Uterus (tissue), 2 donors: ENCODE data around the gene TWIST2.

Source experiments
- POLR2A ChIP-seq, 2 donors: fragments of 450-650 bp; IDR thresholded peaks; one replicate each; pipeline ENCODE4 v1.6.1; 2016; ENCODE audit warnings: antibody characterized with exemption in 2 of 2, mild to moderate bottlenecking in 1 of 2, moderate library complexity in 1 of 2
- TF ChIP-seq, protein P1 (sequence below), 4 experiments: fragments of 200-600 bp in 2 of 4; fragments of 450-650 bp in 2 of 4; sonication (generic) in 2 of 4; IDR thresholded peaks; one replicate each; pipeline ENCODE4 v1.5.1; 2016 to 2019; ENCODE audit warnings: antibody characterized with exemption in 4 of 4, mild to moderate bottlenecking in 2 of 4, moderate library complexity in 1 of 4

DNA sequence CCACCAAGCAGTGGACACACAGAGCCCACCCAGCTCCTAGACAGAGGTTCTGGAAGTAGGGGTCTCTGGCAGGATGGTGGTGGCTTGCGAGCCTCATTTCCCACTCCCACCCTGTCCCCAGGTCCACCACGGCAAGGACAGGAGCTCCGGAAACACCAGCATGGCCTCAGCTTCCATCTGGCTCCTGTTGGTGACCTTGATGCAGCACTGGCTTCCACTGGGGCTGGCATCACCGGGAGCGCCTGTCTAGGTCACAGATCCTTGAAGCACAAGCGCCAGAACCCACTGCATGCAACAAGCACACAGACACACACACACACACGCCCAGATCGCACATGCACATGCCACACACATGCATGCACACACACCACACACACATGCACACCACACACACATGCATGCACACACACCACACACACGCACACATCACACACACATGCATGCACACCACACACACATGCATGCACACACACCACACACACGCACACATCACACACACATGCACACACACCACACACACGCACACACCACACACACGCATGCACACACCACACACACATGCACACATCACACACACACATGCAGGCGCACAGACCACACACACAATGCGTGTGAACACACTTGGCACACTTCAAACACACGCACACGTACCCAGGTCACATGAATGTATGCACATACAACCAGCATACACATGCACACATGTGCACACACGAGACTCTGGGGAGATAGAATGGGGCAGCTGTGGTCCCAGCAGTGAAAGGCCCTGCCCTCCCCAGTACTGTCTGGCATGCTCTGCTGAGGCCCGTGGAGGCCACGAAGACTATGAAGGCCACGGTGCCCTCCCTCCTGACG, 63.7 kb downstream of the TWIST2 start:
- TF ChIP-seq, protein P1, sequence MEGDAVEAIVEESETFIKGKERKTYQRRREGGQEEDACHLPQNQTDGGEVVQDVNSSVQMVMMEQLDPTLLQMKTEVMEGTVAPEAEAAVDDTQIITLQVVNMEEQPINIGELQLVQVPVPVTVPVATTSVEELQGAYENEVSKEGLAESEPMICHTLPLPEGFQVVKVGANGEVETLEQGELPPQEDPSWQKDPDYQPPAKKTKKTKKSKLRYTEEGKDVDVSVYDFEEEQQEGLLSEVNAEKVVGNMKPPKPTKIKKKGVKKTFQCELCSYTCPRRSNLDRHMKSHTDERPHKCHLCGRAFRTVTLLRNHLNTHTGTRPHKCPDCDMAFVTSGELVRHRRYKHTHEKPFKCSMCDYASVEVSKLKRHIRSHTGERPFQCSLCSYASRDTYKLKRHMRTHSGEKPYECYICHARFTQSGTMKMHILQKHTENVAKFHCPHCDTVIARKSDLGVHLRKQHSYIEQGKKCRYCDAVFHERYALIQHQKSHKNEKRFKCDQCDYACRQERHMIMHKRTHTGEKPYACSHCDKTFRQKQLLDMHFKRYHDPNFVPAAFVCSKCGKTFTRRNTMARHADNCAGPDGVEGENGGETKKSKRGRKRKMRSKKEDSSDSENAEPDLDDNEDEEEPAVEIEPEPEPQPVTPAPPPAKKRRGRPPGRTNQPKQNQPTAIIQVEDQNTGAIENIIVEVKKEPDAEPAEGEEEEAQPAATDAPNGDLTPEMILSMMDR (IDR thresholded peaks at IDR 0.05) = no peak
- no peak for TF ChIP-seq POLR2A (IDR thresholded peaks at IDR 0.05)
